Measurements from ENCODE around the gene TUT1.
A peak's percentile ranks its signal among the peaks of the same experiment; 100 is the strongest.
"Not testable (repeated sequence)": the region's sequence is repeated elsewhere in the genome, so short reads cannot be mapped to it uniquely, and the experiment has no call there.

Gene TUT1

DNA sequence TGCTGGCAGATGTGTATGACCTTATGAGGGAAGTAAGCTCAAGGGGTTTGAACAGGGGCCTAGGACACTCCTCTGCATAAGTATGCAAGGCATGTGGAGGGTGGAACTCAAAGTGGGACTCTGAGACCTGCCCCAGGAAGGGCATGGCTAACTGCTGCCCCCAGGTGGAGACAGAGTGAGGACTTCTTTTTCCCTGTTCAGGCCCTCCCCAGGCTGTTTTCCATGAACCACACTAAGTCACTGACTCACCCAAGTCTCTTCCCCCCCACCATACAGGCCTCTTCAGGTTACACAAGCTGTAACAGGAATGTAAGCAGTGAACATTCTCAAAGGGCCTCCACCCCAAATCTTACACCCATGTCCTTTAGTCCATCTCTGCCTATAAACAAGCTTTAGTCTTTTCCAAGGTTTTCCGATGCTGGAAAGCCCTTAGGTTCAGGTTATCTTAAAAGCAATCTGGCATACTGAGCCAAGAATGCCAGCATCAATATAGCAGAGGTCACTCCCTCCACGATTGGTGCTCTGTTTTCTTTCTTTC, 30.7 kb downstream of the TUT1 start:
- no peak overlapping the region for H3K4me3 ChIP-seq (ENCODE audit: low read length)
- H3K27me3 ChIP-seq (ENCODE audit: insufficient read depth, low read length, poor library complexity) = no peaks in the 10 kb centered on the region
- H4K8ac ChIP-seq (ENCODE audit: low read depth, low read length) = no peak overlapping the region
- H3K18ac ChIP-seq (ENCODE audit: low read length) = no peak overlapping the region
- H4K5ac ChIP-seq (ENCODE audit: low read length) = no peak overlapping the region
- no peak overlapping the region for H2BK5ac ChIP-seq (ENCODE audit: low read length)
- H3K4ac ChIP-seq (ENCODE audit: low read depth, low read length) = no peak overlapping the region
- peaks cover 13% of the 10 kb centered on the region for H3K79me2 ChIP-seq (ENCODE audit: control insufficient read depth, insufficient read depth, low read length)
- peaks cover 17% of the 10 kb centered on the region for H3K79me1 ChIP-seq (ENCODE audit: low read length)
- WGBS (ENCODE audit: extremely low coverage, insufficient coverage, low lambda C conversion rate) = no CpG with 5 or more reads among the region's 2 CpGs
- H3K4me1 ChIP-seq (ENCODE audit: control insufficient read depth, low read depth, low read length) = peaks cover 16% of the 10 kb centered on the region
- no peak overlapping the region for H2AK5ac ChIP-seq (ENCODE audit: low read length)
- no peak overlapping the region for H3K23ac ChIP-seq (ENCODE audit: low read length)
- DNase-seq = peak; percentile 99
- H3K9ac ChIP-seq (ENCODE audit: low read length) = no peak overlapping the region
- no peak overlapping the region for H2BK15ac ChIP-seq (replicated peaks; ENCODE audit: low read depth)
- peak overlapping the region; percentile 18 for H3K56ac ChIP-seq (ENCODE audit: low read length)
- H3K4me2 ChIP-seq (ENCODE audit: low read length) = no peak overlapping the region
- H3K27ac ChIP-seq (ENCODE audit: low read depth, low read length) = peak overlapping the region; percentile 7
- H2BK120ac ChIP-seq (ENCODE audit: low read depth, low read length) = no peak overlapping the region
- peaks cover 24% of the 10 kb centered on the region for H3K36me3 ChIP-seq (ENCODE audit: control insufficient read depth, insufficient read depth, low read length)

DNA sequence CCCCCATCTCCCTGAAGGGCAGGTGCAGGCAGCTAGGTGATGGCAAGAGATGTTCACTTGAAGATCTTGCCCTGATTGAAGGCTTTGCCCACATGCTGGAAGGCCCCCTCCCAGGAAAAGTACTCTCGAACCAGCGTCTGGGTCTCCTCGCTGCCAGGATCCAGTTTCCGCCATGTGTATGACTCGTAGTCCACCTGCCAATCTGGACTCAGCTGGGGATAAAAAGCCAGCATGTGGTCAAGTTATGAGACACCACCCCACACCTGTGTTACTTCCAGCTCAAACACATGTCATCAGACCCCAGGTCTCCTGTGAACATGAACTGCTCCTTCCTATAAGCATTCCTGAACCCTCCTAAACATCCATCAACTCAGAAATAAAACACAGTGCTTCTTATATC, 31.7 kb downstream of the TUT1 start:
- not testable (repeated sequence) for H2AK5ac ChIP-seq (ENCODE audit: low read length); DNase-seq; H3K4me3 ChIP-seq (ENCODE audit: low read length); H2BK120ac ChIP-seq (ENCODE audit: low read depth, low read length); H3K4ac ChIP-seq (ENCODE audit: low read depth, low read length); H3K56ac ChIP-seq (ENCODE audit: low read length); H3K23ac ChIP-seq (ENCODE audit: low read length); H3K4me2 ChIP-seq (ENCODE audit: low read length); H3K27ac ChIP-seq (ENCODE audit: low read depth, low read length); H3K18ac ChIP-seq (ENCODE audit: low read length); H2BK15ac ChIP-seq (replicated peaks; ENCODE audit: low read depth); H4K8ac ChIP-seq (ENCODE audit: low read depth, low read length); H3K27me3 ChIP-seq (ENCODE audit: insufficient read depth, low read length, poor library complexity); H3K79me2 ChIP-seq (ENCODE audit: control insufficient read depth, insufficient read depth, low read length); H4K5ac ChIP-seq (ENCODE audit: low read length); H3K9ac ChIP-seq (ENCODE audit: low read length); H2BK5ac ChIP-seq (ENCODE audit: low read length)
- no CpG with 5 or more reads among the region's 5 CpGs for WGBS (ENCODE audit: extremely low coverage, insufficient coverage, low lambda C conversion rate)
- peaks cover 19% of the 10 kb centered on the region for H3K4me1 ChIP-seq (ENCODE audit: control insufficient read depth, low read depth, low read length)
- H3K79me1 ChIP-seq (ENCODE audit: low read length) = peaks cover 19% of the 10 kb centered on the region
- H3K36me3 ChIP-seq (ENCODE audit: control insufficient read depth, insufficient read depth, low read length) = peaks cover 20% of the 10 kb centered on the region

- Histone ChIP-seq H4K5ac (ENCODE audit: low read length) (no peak overlapping the region), H2AK5ac (ENCODE audit: low read length) (no peak overlapping the region), H3K4ac (ENCODE audit: low read depth, low read length) (no peak overlapping the region), H3K9ac (ENCODE audit: low read length) (no peak overlapping the region), H3K23ac (ENCODE audit: low read length) (no peak overlapping the region), H3K56ac (ENCODE audit: low read length) (no peak overlapping the region), H3K79me2 (ENCODE audit: control insufficient read depth, insufficient read depth, low read length) (peaks cover 9% of the 10 kb centered on the region), H3K4me1 (ENCODE audit: control insufficient read depth, low read depth, low read length) (peaks cover 20% of the 10 kb centered on the region), H2BK5ac (ENCODE audit: low read length) (no peak overlapping the region), H3K79me1 (ENCODE audit: low read length) (peaks cover 19% of the 10 kb centered on the region), H3K4me3 (ENCODE audit: low read length) (no peak overlapping the region), H4K8ac (ENCODE audit: low read depth, low read length) (no peak overlapping the region), H2BK15ac (replicated peaks; ENCODE audit: low read depth) (no peak overlapping the region), H3K4me2 (ENCODE audit: low read length) (no peak overlapping the region), H3K27me3 (ENCODE audit: insufficient read depth, low read length, poor library complexity) (no peaks in the 10 kb centered on the region), H2BK120ac (ENCODE audit: low read depth, low read length) (no peak overlapping the region), H3K27ac (ENCODE audit: low read depth, low read length) (no peak overlapping the region), H3K18ac (ENCODE audit: low read length) (no peak overlapping the region), H3K36me3 (ENCODE audit: control insufficient read depth, insufficient read depth, low read length) (peaks cover 20% of the 10 kb centered on the region)
- no CpG with 5 or more reads among the region's 8 CpGs for WGBS (ENCODE audit: extremely low coverage, insufficient coverage, low lambda C conversion rate)
- DNase-seq = no peak
These were observed 32.1 kb downstream of the TUT1 start for GRCh38 chr11:62559204-62559603.

DNA sequence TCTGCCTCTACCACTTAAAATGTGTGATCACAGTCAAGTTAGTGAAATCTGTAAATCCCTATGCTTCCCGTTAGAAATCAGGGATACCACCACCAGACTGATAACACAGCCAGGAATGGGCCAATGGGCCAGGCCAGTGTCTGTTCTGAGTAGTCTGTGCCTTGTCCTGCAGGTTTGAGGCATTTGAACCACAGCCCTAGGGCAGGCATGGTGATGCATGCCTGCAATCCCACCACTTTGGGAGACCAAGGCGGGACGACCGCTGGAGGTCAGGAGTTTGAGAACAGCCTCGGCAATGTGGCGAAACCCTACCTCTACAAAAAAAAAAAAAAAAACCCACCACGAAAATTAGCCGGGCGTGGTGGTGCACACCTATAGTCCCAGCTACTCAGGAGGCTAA, 32.7 kb downstream of the TUT1 start:
- Histone ChIP-seq H4K8ac (ENCODE audit: low read depth, low read length) (no peak overlapping the region), H3K27ac (ENCODE audit: low read depth, low read length) (no peak overlapping the region), H4K5ac (ENCODE audit: low read length) (no peak overlapping the region), H3K56ac (ENCODE audit: low read length) (no peak overlapping the region), H2AK5ac (ENCODE audit: low read length) (no peak overlapping the region), H3K18ac (ENCODE audit: low read length) (no peak overlapping the region), H3K4me1 (ENCODE audit: control insufficient read depth, low read depth, low read length) (peaks cover 24% of the 10 kb centered on the region), H3K79me2 (ENCODE audit: control insufficient read depth, insufficient read depth, low read length) (peaks cover 7% of the 10 kb centered on the region), H3K27me3 (ENCODE audit: insufficient read depth, low read length, poor library complexity) (no peaks in the 10 kb centered on the region), H3K23ac (ENCODE audit: low read length) (no peak overlapping the region), H3K36me3 (ENCODE audit: control insufficient read depth, insufficient read depth, low read length) (peaks cover 20% of the 10 kb centered on the region), H3K9ac (ENCODE audit: low read length) (no peak overlapping the region), H3K79me1 (ENCODE audit: low read length) (peaks cover 17% of the 10 kb centered on the region), H3K4me2 (ENCODE audit: low read length) (no peak overlapping the region), H2BK5ac (ENCODE audit: low read length) (no peak overlapping the region), H2BK120ac (ENCODE audit: low read depth, low read length) (no peak overlapping the region), H2BK15ac (replicated peaks; ENCODE audit: low read depth) (no peak overlapping the region), H3K4ac (ENCODE audit: low read depth, low read length) (no peak overlapping the region), H3K4me3 (ENCODE audit: low read length) (no peak overlapping the region)
- no CpG with 5 or more reads among the region's 9 CpGs for WGBS (ENCODE audit: extremely low coverage, insufficient coverage, low lambda C conversion rate)
- DNase-seq = no peak

DNA sequence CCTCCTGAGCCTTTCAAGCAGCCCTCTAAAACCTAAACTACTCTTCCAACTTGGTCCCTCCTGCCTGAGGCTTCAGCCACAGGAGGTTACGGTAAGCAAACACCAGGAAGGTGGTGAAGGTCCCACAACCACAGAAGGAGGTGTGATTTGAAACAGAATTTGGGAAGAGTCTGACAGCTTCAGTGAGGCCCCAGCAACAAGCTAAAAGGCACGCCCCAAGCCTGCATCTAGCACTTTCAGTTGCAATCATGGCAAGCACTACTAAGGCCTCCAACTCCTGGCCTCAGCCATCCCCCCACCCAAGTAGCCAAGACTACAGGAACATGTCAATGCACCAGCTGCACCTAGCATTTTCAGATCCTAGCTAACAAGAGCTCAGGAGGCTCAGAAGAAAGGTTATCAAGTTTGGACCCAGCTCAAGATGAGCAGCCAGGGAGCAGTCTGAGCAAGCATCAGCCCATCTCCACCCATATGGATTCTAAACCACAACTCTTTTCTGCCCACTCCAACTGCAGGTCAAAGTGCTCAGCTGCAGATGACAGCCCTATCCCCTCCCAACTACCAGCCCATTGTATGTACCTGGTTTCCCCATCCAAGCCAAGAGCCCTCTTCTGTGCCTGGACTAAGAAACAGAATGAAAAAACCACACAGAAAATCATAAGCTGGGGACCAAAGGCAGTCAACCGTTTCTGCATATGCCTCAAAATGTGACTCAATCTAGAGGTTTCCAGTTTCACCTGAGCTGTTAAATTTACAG, 34.3 kb downstream of the TUT1 start:
- DNase-seq = peak; percentile 53
- peak overlapping the region; percentile 59 for H3K27ac ChIP-seq (ENCODE audit: low read depth, low read length)

More for the DNA sequence above, 34.3 kb downstream of the TUT1 start:
- Histone ChIP-seq H3K27me3 (ENCODE audit: insufficient read depth, low read length, poor library complexity) (no peaks in the 10 kb centered on the region), H4K5ac (ENCODE audit: low read length) (no peak overlapping the region), H3K79me1 (ENCODE audit: low read length) (peaks cover 17% of the 10 kb centered on the region), H4K8ac (ENCODE audit: low read depth, low read length) (no peak overlapping the region), H3K36me3 (ENCODE audit: control insufficient read depth, insufficient read depth, low read length) (peaks cover 19% of the 10 kb centered on the region), H3K23ac (ENCODE audit: low read length) (peak overlapping the region; percentile 85), H2BK15ac (replicated peaks; ENCODE audit: low read depth) (no peak overlapping the region), H2BK120ac (ENCODE audit: low read depth, low read length) (no peak overlapping the region), H2AK5ac (ENCODE audit: low read length) (no peak overlapping the region), H2BK5ac (ENCODE audit: low read length) (no peak overlapping the region), H3K4ac (ENCODE audit: low read depth, low read length) (no peak overlapping the region), H3K56ac (ENCODE audit: low read length) (peak overlapping the region; percentile 65), H3K4me3 (ENCODE audit: low read length) (no peak overlapping the region), H3K4me1 (ENCODE audit: control insufficient read depth, low read depth, low read length) (peaks cover 28% of the 10 kb centered on the region), H3K79me2 (ENCODE audit: control insufficient read depth, insufficient read depth, low read length) (peaks cover 7% of the 10 kb centered on the region), H3K18ac (ENCODE audit: low read length) (no peak overlapping the region), H3K4me2 (ENCODE audit: low read length) (no peak overlapping the region), H3K9ac (ENCODE audit: low read length) (peak overlapping the region; percentile 40)
- no CpG with 5 or more reads among the region's 3 CpGs for WGBS (ENCODE audit: extremely low coverage, insufficient coverage, low lambda C conversion rate)

Measured in mesendoderm (in vitro differentiated cells).